GM18507 (cell line): ENCODE data around the gene PP2D1.
"Not testable (repeated sequence)": the region's sequence is repeated elsewhere in the genome, so short reads cannot be mapped to it uniquely, and the experiment has no call there.

Experiments
- DNase-seq: peaks from one replicate; pipeline ENCODE4 v3.0.0; 2011; ENCODE audit warnings: low read depth; ENCODE audit not compliant: insufficient read length; ENCODE audit errors: extremely low spot score
- FAIRE-seq: peaks from 2 replicates; lab custom pipeline; 2011; peaks lifted over from hg19 to GRCh38; lab: Jason Lieb, UNC

PP2D1 gene

DNA sequence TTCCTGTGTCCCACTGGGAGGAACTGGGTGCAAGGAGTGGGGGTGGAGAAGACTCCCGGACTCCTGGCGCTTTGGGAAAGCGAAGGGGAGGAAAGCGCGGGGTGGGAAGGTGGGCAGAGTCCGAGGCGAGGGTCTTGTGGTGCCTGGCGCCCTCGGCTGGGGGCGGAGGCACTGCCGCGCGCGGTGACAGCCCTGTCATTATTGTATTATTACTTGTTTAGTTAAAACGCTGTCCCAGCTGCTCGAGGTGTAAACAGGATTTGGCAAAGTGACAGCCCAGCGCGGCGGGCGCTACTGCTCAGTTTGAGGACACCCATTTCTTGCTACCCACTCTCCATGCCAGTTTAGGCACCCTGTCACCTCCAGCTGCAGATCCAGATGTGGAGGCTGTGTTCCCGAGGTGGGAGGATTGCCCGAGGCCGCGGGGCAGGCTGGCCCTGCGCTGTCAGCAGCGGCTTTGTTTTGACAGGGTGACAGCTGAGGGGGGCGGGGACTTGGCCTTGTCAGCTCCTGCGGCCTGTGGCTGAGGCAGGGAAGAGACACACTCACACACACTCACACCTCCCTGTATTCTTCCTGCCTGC is 29.2 kb upstream of the PP2D1 start:
- FAIRE-seq (peak; percentile 80), DNase-seq (no peak)

- peak; percentile 40 for DNase-seq
- FAIRE-seq, result peak; percentile 60
Observed at GRCh38 chr3:20040548-20041196, 28.6 kb upstream of the PP2D1 start.

- DNase-seq (peak; percentile 60), FAIRE-seq (peak; percentile 44)
Observed at GRCh38 chr3:20039765-20040547, 27.9 kb upstream of the PP2D1 start, which contains the start of gene KAT2B. Gene KAT2B (plus strand): TSS chr3:20040446. CDS start chr3:20040478, 32 bp downstream.

GRCh38 chr3:20039466-20039764 is 27.4 kb upstream of the PP2D1 start:
- FAIRE-seq (no peak), DNase-seq (no peak)

DNA sequence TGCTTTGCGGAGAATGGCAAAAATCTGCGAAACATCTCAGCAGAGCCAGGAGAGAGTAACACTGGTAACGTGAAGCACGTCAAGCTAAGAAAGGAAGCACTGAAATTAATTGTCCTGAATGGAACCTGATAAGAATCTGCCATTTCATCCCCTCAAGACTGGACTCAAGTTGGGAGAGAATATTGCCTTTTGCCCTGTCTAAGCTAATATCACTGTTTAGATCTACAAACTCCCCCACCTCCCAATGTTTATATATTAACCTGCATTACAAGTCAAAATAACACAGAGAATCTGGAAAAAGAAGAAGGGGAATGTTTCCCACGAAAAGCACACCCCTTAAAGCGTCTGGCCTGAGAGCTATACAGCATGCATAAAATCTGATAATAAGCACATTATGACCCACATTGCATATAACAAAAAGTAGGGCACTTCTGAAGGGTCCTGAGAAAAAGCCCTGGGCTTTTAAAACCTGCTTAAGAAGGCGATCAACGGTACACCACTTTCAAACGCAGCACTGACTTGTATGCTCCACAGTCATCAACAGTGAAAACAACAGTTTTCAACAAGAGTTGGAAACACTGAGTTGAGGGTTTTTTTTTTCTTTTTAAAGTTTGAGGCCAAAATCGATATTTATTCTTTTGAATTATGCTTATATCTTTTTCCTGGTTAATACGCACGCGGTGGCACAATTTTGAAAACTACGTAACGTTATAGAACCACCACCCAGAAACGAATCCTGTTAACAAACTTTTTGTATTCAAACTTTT is 26.8 kb upstream of the PP2D1 start:
- no peak for FAIRE-seq

DNA sequence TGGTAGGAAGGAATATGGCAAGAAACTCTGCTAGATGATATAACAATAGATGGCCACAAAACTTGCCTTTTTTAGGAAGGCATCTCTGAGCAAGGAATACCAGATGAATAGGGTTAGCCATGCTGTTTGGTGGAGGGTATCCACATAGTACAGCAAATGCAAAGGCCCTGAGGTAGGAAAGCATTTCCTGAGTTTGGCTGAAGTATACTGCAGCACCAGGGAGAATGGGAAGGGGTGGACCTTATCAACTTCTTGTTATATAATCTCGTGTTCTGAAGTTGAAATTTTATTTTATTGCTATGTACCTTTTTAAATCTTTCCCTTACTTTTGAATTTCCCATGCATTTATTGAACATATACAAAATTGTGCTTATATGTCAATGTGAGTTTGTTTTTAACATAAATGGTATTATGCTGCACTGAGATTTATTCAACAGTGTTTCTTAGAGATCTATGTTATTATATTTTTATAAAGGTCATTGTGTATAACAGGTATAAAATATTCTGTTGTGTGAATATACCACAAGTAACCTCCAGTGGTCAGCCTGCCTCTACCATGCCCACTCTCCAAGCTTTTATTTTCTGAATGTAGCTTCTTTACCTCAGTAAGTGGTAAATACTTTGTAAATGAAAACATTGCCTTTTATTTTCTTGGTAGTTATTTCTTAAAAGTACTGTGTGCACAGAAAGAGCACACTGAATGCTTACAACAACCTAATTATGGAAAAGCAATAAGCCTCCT is 25.4 kb upstream of the PP2D1 start:
- FAIRE-seq (no peak), DNase-seq (no peak)

More for the DNA sequence above, 26.8 kb upstream of the PP2D1 start:
- no peak for DNase-seq

DNA sequence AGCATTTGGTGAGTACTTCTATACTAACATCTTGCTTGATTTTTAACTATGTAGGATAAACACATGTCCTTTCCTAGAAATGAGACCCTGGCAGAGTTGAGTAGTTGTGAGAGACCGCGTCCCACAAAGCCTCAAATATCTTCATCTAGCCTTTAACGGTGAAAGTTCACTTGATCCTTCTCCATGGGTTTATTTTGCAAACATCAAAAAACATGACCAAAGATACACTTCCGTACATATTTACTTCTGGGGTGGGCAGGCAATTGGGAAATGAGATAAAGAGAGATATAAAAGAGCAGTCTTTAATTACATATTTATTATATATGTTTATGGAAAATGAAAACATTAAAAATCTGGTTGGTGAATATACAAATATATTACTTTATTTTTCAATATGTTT is 23.0 kb upstream of the PP2D1 start:
- FAIRE-seq (no peak), DNase-seq (no peak)

DNA sequence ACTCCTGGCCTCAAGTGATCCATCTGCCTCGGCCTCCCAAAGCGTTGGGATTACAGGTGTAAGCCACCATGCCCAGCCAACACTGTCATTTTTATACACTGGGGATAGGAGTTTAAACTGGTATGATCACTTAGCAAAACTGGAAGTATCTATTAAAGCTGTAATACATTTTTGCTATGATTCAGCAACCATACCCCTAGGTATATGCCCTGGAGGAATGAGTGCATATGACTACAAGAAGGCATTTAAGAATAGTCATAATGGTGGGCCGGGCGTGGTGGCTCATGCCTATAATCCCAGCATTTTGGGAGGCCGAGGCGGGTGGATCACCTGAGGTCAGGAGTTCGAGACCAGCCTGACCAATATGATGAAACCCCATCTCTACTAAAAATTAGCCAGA is 19.9 kb upstream of the PP2D1 start:
- not testable (repeated sequence) for FAIRE-seq, DNase-seq

- no peak for FAIRE-seq
- no peak for DNase-seq
Observed at GRCh38 chr3:20028905-20029331, 16.9 kb upstream of the PP2D1 start.

DNA sequence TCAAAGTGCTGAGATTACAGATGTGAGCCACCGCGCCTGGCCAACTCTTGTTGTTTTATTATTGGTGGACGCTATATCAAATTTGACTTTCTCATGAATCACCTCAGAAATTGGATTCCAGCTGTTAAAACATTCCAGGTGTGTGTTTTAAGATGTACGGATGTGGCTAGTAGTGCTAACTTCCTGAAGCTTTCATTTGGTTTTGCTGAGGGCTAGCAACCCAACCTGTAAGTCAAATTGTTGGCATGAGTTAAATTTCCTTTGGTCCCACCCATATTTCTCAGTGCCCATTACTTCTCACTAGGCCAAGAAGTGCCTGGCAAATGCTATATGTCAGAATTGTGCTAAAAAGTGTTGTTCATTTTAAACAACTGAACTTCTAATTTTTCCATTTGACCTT is 15.1 kb upstream of the PP2D1 start:
- FAIRE-seq, result no peak
- DNase-seq, result no peak

- no peak for DNase-seq
- FAIRE-seq, result no peak
Observed at GRCh38 chr3:20023623-20024405, 11.8 kb upstream of the PP2D1 start.

DNA sequence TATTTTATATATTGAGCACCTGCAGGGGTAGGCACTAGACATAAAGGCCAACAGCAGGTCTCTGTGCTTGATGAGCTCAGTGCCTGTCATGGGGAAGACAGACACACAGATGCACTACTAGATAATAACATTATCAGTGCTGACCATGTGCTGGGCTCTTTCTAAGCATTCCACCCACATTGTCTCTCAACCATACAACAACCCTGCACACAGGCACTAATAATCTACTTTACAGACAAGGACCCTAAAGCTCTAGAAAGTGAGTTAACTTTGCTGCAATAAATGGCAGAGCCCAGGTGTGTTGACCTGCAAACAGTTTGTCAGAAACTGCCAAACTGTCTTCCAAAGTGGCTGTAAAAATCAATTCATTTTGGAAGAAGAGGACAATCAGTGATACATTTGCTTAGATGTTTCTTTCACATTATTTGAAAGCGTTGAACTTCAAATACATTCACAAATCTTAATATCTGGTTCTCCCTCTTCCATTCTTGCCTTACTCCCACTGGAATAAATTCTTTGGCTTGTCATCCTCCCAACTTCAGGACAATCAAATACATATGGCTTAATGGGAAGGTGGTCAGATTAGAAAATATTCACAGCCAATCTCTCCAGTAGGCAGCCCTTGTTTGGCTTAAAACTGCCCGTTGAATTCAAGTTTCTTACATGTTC is 11.0 kb upstream of the PP2D1 start:
- FAIRE-seq (no peak), DNase-seq (no peak)

GRCh38 chr3:20016076-20016475 is 4.0 kb upstream of the PP2D1 start:
- FAIRE-seq, DNase-seq: not testable (repeated sequence)

DNA sequence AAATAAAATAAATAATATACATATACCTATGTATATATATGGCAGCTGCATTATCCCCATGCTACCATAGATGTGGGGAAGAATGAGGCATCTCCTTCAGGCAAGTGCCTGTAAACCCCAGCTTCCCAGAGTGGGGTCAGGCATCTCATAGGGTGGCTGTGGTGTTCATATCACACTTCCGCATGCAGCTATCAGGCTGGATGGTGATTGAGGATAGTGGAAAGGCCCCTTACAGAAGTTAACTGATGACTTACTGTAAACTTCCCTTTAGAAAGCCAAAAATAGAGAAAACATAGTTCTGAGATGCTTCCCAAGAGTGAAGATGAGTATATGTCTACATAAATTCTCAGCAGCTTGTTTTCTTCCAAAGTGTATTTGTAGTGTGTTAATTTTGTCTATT is 3.5 kb upstream of the PP2D1 start:
- DNase-seq (no peak), FAIRE-seq (no peak)

DNA sequence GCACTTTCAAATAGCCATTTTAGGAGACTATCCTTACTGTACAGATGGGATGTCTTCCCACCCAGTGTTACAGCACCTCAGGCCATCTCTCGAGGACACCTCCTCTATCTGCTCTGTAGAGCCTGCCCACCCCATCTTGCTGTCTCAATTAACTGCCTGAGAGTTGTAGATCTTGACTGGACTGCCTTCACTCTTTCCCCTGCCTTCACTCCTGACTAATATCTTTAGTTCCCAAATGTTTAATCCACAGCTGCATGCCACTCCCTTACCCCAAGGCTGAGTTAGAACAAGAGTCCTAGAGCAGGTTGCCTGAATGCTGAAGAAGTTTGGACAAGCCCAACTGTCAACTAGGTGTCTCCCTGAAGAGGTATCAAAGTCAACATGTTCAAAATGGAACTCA is 1.3 kb upstream of the PP2D1 start:
- DNase-seq, result no peak
- no peak for FAIRE-seq

GRCh38 chr3:20008646-20009045 is 3.4 kb downstream of the PP2D1 start:
- FAIRE-seq (no peak), DNase-seq (no peak)

GRCh38 chr3:20007960-20008359 is 4.1 kb downstream of the PP2D1 start:
- no peak for FAIRE-seq

DNA sequence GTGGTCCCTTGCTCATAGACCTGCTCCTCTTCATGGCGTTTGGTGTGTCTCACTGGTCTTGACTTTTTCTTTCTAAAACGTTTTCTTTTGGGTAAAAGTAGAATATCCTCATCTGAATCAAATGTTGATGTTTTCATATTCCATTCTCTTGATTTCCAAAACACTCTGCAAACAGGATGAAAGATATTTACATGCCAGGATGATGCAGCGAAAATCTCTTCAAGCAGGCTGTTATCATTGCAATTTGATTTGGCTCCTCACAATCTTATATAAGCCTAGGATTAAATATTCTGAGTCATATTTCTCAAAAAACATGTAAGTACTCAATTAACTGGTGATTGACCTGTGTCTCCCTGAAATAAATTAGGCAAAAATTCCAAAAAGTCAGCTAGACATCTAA is 10.1 kb downstream of the PP2D1 start:
- DNase-seq, result no peak
- FAIRE-seq, result no peak

More at GRCh38 chr3:20007960-20008359, 4.1 kb downstream of the PP2D1 start:
- DNase-seq, result no peak
